ENCODE results near the gene FLOT1. TPM values are rescaled to one million over a fixed set of nuclear protein-coding genes. Genes with fewer than 3 reads are reported as not detected.

Gene FLOT1
- total and polyA plus RNA-seq, 2 of the 4 experiments (the other 2 are of a cell fraction) = 96.2 to 162 TPM

- Histone ChIP-seq H3K4me3 (ENCODE audit: insufficient read depth, low read depth, low read length) (no peak overlapping the region), H2BK120ac (ENCODE audit: low read depth, low read length) (peak overlapping the region; percentile 35; the same call in 1 of the 2 replicates), H3K9me3 (ENCODE audit: control insufficient read depth, insufficient read depth, low read length) (no peaks in the 10 kb centered on the region), H4K20me1 (ENCODE audit: insufficient read depth, low read length) (peaks cover 80% of the 10 kb centered on the region), H4K91ac (ENCODE audit: insufficient read depth, low read depth, low read length) (no peak overlapping the region; the same call in 1 of the 2 replicates), H3K14ac (replicated peaks; ENCODE audit: low read depth, low read length) (0 out of 2 replicates have a peak overlapping the region, but pooled peaks have one; percentile 76), H2BK5ac (ENCODE audit: low read depth, low read length, poor library complexity, severe bottlenecking) (peak overlapping the region; percentile 1), H2AK9ac (replicated peaks; ENCODE audit: low read depth, low read length, poor library complexity) (peak overlapping the region; percentile 38), H2AFZ (replicated peaks; ENCODE audit: low read length, poor library complexity) (peak overlapping the region; percentile 12), H3K9me1 (ENCODE audit: insufficient read depth, low read length) (no peaks in the 10 kb centered on the region), H3K18ac (ENCODE audit: low read depth, low read length) (no peak overlapping the region), H3K4me2 (ENCODE audit: low read depth, low read length) (peak overlapping the region; percentile 76), H2BK15ac (ENCODE audit: low read depth, low read length) (no peak overlapping the region), H3K4ac (ENCODE audit: low read depth, low read length) (no peak overlapping the region), H3K27ac (ENCODE audit: insufficient read depth, low read length) (peak overlapping the region; percentile 49), H4K5ac (ENCODE audit: low read depth, low read length) (no peak overlapping the region), H3K9ac (ENCODE audit: low read depth, low read length) (peak overlapping the region; percentile 17; the same call in 1 of the 2 replicates), H3K56ac (ENCODE audit: extremely low read depth, insufficient read depth, low read length) (no peak overlapping the region), H3K4me1 (ENCODE audit: control insufficient read depth, insufficient read depth, low read length) (peaks cover 14% of the 10 kb centered on the region), H4K8ac (ENCODE audit: low read depth in 2 of 2, low read length in 2 of 2) (no peak overlapping the region), H2BK20ac (ENCODE audit: low read depth, low read length) (no peak overlapping the region), H3K23ac (ENCODE audit: low read depth, low read length) (no peak overlapping the region; the same call in 1 of the 2 replicates), H3K79me1 (ENCODE audit: low read depth in 1 of 2, low read length in 2 of 2) (peaks cover 13 to 47% of the 10 kb centered on the region in 2 experiments), H3K27me3 (ENCODE audit: control insufficient read depth, insufficient read depth, low read length) (no peaks in the 10 kb centered on the region), H2AK5ac (ENCODE audit: low read depth, low read length) (no peak overlapping the region), H3K36me3 (ENCODE audit: control insufficient read depth, insufficient read depth, low read length) (peaks cover 58% of the 10 kb centered on the region)
- dilution Hi-C loops (cut with HindIII; ENCODE audit: low sequenced_read_pairs, unreplicated experiment) = no loop called here
- peak; percentile 36 for ATAC-seq (ENCODE audit: low read depth)
- in situ Hi-C loops (cut with MboI; ENCODE audit: low sequenced_read_pairs) = loop anchor here (5.0 kb wide), 1 partner anchor 198 kb away; no protein-coding TSS in a partner anchor
- 17% methylated on average over 3 of the region's 31 CpGs; no CpG with 5 or more reads in 1 of the 2 experiments for WGBS, 2 experiments (ENCODE audit: extremely low coverage in 2 of 2, insufficient read length in 1 of 2)
- DNase-seq = peak; percentile 73
- intact Hi-C loops (cut with micrococcal nuclease) = loop anchor here (1.0 to 2.0 kb wide), 2 partner anchors 43 to 150 kb away; no protein-coding TSS in a partner anchor
- CTCF ChIA-PET = interaction anchor here (0.5 to 1.9 kb wide), 10 partner anchors 9 to 149 kb away, joined by 3 to 12 read pairs (median 4); partner anchors contain the start of gene NRM
- BruUV-seq (replicated peaks) = no TSS peak
- TF ChIP-seq MAZ (IDR thresholded peaks at IDR 0.05; ENCODE audit: borderline replicate concordance, low read depth, low read length) = peak; percentile 75; the same call in 1 of the 2 replicates
- no peak; the same call in 1 of the 2 replicates for TF ChIP-seq POLR2A (IDR thresholded peaks at IDR 0.05; ENCODE audit: low read depth, low read length)
- no peak; the same call in 1 of the 2 replicates for TF ChIP-seq CHD1 (IDR thresholded peaks at IDR 0.05; ENCODE audit: low read depth, low read length)
- peak; percentile 95 for TF ChIP-seq RAD21 (IDR thresholded peaks at IDR 0.05; ENCODE audit: low read length)
- TF ChIP-seq MXI1 (IDR thresholded peaks at IDR 0.05; ENCODE audit: borderline replicate concordance, low read depth, low read length) = 0 out of 2 replicates have a peak, but pooled peaks have one; percentile 32
- TF ChIP-seq SMC3 (IDR thresholded peaks at IDR 0.05; ENCODE audit: low read depth, low read length) = peak; percentile 95
- no peak for TF ChIP-seq NFE2L2 (IDR thresholded peaks at IDR 0.05; ENCODE audit: low read depth, low read length)
- TF ChIP-seq CTCF (conservative IDR thresholded peaks at IDR 0.05; ENCODE audit: low read depth, low read length) = peak; percentile 93
- TF ChIP-seq BHLHE40 (IDR thresholded peaks at IDR 0.05; ENCODE audit: low read depth, low read length) = no peak
- POLR2A ChIA-PET (ENCODE audit: unreplicated experiment) = interaction anchor here (0.6 to 1.6 kb wide), 2 partner anchors 43 to 73 kb away, joined by 4 to 6 read pairs; no protein-coding TSS in a partner anchor
Observed at GRCh38 chr6:30678964-30679726, 63.3 kb downstream of the FLOT1 start.
